DND-41 (cell line): Measurements from ENCODE around the gene STX10.

ENCODE experiments used
- ATAC-seq: fragments of 200-7000 bp; cut with Tn5 transposase; 3 replicates; pipeline ENCODE4 v1.9.1; 2021; ENCODE audit warnings: low read depth; ENCODE audit not compliant: insufficient read depth
- DNase-seq: peaks from one replicate; pipeline ENCODE4 v3.0.0-alpha.2; 2020
- H2AFZ ChIP-seq: 2 replicates; pipeline ENCODE4 v1.6.0; 2012; ENCODE audit warnings: low read depth, low read length
- H3K27ac ChIP-seq: 2 replicates; pipeline ENCODE4 v1.5.1; 2012; ENCODE audit warnings: low read length, inconsistent platforms
- H3K27me3 ChIP-seq: fragments of 200-600 bp; sonication (generic); 2 replicates; pipeline ENCODE4 v1.6.0; 2012; ENCODE audit warnings: low read length, mild to moderate bottlenecking, inconsistent platforms; ENCODE audit not compliant: insufficient read depth, poor library complexity
- H3K36me3 ChIP-seq: 2 replicates; pipeline ENCODE4 v1.5.1; 2012; ENCODE audit warnings: low read length, inconsistent platforms; ENCODE audit not compliant: insufficient read depth
- H3K4me1 ChIP-seq: 2 replicates; pipeline ENCODE4 v1.5.1; 2012; ENCODE audit warnings: mild to moderate bottlenecking, low read length; ENCODE audit not compliant: insufficient read depth
- H3K4me2 ChIP-seq: 2 replicates; pipeline ENCODE4 v1.6.0; 2012; ENCODE audit warnings: mild to moderate bottlenecking, moderate library complexity, low read length, inconsistent platforms; ENCODE audit not compliant: insufficient read depth
- H3K4me3 ChIP-seq, 2 experiments: fragments of 200-600 bp in 1 of 2; shearing (Covaris generic) in 1 of 2; 2 replicates each; pipeline ENCODE4 v1.5.1; 2012 to 2016; ENCODE audit warnings: inconsistent platforms in 2 of 2, low read length in 2 of 2, mild to moderate bottlenecking in 2 of 2, low read depth in 1 of 2, moderate library complexity in 1 of 2
- H3K79me2 ChIP-seq: 2 replicates; pipeline ENCODE4 v1.6.0; 2012; ENCODE audit warnings: low read length, inconsistent platforms; ENCODE audit not compliant: insufficient read depth
- H3K9ac ChIP-seq: 2 replicates; pipeline ENCODE4 v1.6.0; 2012; ENCODE audit warnings: low read depth, mild to moderate bottlenecking, inconsistent platforms, low read length, moderate library complexity
- H3K9me3 ChIP-seq: 2 replicates; pipeline ENCODE4 v1.5.1; 2012; ENCODE audit warnings: low read length, moderate library complexity, mild to moderate bottlenecking, inconsistent platforms; ENCODE audit not compliant: insufficient read depth, severe bottlenecking
- H4K20me1 ChIP-seq: 2 replicates; pipeline ENCODE4 v1.6.0; 2012; ENCODE audit warnings: low read length; ENCODE audit not compliant: insufficient read depth
- CTCF ChIP-seq: IDR thresholded peaks from 2 replicates; pipeline ENCODE4 v1.5.1; 2012; ENCODE audit warnings: borderline replicate concordance, low read length, moderate library complexity, mild to moderate bottlenecking; ENCODE audit not compliant: poor library complexity, severe bottlenecking; ENCODE audit errors: extremely low read depth
- EZH2 ChIP-seq: IDR thresholded peaks from 3 replicates; pipeline ENCODE4 v1.6.1; 2012; ENCODE audit warnings: borderline replicate concordance, low read depth, mild to moderate bottlenecking, moderate library complexity, low read length, inconsistent platforms; ENCODE audit not compliant: severe bottlenecking

Gene STX10

GRCh38 chr19:13139633-13140311, 10.4 kb downstream of the STX10 start:
- no peak overlapping the region for H3K9ac ChIP-seq
- H3K79me2 ChIP-seq: peaks cover 1% of the 10 kb centered on the region; the same call in 1 of the 2 replicates
- H3K27ac ChIP-seq: no peak overlapping the region
- H3K4me1 ChIP-seq: no peaks in the 10 kb centered on the region
- H3K4me3 ChIP-seq: no peak overlapping the region
- peaks cover 32% of the 10 kb centered on the region for H4K20me1 ChIP-seq
- no peaks in the 10 kb centered on the region for H3K27me3 ChIP-seq
- no peak for ATAC-seq
- DNase-seq: no peak
- no peak overlapping the region for H2AFZ ChIP-seq
- H3K4me2 ChIP-seq: no peak overlapping the region
- no peak for TF ChIP-seq CTCF
- no peak for TF ChIP-seq EZH2
- H3K36me3 ChIP-seq: peaks cover 61% of the 10 kb centered on the region
- no peaks in the 10 kb centered on the region for H3K9me3 ChIP-seq

- no peak for TF ChIP-seq CTCF
- no peak for TF ChIP-seq EZH2
- H3K4me2 ChIP-seq: no peak overlapping the region
- no peaks in the 10 kb centered on the region for H3K9me3 ChIP-seq
- no peak overlapping the region for H3K9ac ChIP-seq
- peaks cover 40% of the 10 kb centered on the region for H4K20me1 ChIP-seq
- no peaks in the 10 kb centered on the region for H3K4me1 ChIP-seq
- H2AFZ ChIP-seq: no peak overlapping the region
- no peak overlapping the region for H3K4me3 ChIP-seq
- ATAC-seq (no peak), DNase-seq (no peak)
- H3K79me2 ChIP-seq: peaks cover 10% of the 10 kb centered on the region; the same call in 1 of the 2 replicates
- H3K27ac ChIP-seq: no peak overlapping the region
- H3K36me3 ChIP-seq: peaks cover 61% of the 10 kb centered on the region
- no peaks in the 10 kb centered on the region for H3K27me3 ChIP-seq
Observed at GRCh38 chr19:13138916-13139198, 11.3 kb downstream of the STX10 start.

GRCh38 chr19:13138171-13138915, 11.8 kb downstream of the STX10 start:
- Histone ChIP-seq H3K27ac (no peak overlapping the region), H3K9me3 (no peaks in the 10 kb centered on the region), H3K27me3 (no peaks in the 10 kb centered on the region), H2AFZ (no peak overlapping the region), H3K36me3 (peaks cover 64% of the 10 kb centered on the region), H3K4me1 (no peaks in the 10 kb centered on the region), H3K79me2 (peaks cover 14% of the 10 kb centered on the region), H3K4me3 (no peak overlapping the region), H4K20me1 (peaks cover 43% of the 10 kb centered on the region), H3K4me2 (no peak overlapping the region), H3K9ac (no peak overlapping the region)
- no peak for DNase-seq
- no peak for ATAC-seq
- TF ChIP-seq CTCF (no peak), EZH2 (no peak)
